HG03066 (cell line): ENCODE data around the gene PRAMEF10.
"Not testable (repeated sequence)": the region's sequence is repeated elsewhere in the genome, so short reads cannot be mapped to it uniquely, and the experiment has no call there.

ENCODE experiments used
- ATAC-seq: cut with Tn5 transposase; IDR thresholded peaks from one replicate; pipeline ENCODE4 v1.9.1; 2021; ENCODE audit warnings: low read depth; ENCODE audit not compliant: unreplicated experiment

The PRAMEF10 gene

GRCh38 chr1:12898170-12898569, at the start of gene PRAMEF10:
Gene PRAMEF10 (minus strand): TSS chr1:12898270. CDS start chr1:12895847, 2,423 bp downstream.
- ATAC-seq: not testable (repeated sequence)

GRCh38 chr1:12947480-12947879, 49.4 kb upstream of the PRAMEF10 start, which contains the start of gene PRAMEF6:
Gene PRAMEF6 (minus strand): TSS chr1:12947580. CDS start chr1:12942518, 5,062 bp downstream.
- ATAC-seq: not testable (repeated sequence)

DNA sequence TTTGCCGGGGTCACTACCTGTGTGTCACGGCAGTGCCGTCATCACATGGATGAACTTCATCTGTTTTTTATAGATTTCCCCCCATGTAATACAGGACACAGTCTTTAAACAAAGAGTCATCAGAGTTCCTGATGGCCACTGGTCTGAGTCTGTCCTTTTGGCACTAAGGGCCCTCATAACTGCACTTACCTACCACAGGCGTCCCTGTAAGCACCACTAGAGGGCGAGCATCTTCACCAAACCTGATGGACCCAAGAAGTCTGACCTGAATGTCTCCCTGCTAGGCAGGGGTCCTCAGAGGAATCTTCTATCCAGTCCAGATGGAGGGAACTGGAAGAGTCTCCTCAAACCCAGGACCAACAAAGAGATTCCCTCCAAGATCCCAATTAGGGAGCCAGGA, 26.3 kb upstream of the PRAMEF10 start:
- ATAC-seq: not testable (repeated sequence)

GRCh38 chr1:12921749-12922148, 23.7 kb upstream of the PRAMEF10 start:
- not testable (repeated sequence) for ATAC-seq

DNA sequence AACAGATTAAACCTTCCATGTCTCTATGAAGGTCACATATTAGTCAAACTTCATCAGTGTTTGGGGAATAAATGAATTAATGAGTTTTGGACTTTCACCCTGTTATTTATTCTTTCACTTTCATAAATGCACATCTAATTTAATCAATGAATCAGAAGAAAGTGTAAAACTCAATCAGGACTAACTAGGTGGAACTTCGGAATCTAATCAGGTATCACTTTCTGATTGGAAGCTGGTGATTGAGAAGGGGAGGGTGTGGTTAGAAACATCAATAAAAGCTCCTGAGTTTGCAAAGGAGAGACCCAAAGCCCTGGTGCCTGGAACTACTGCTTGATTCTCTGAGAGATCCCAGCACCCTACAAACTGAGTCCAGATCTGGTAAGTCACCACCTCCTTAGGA, 18.2 kb upstream of the PRAMEF10 start, which contains the start of gene PRAMEF7:
Gene PRAMEF7 (plus strand): TSS at position 301 of the 400 bp plus-strand sequence. CDS start 1,083 bp downstream, outside the sequence.
- not testable (repeated sequence) for ATAC-seq

- not testable (repeated sequence) for ATAC-seq
These were observed 5.9 kb upstream of the PRAMEF10 start for GRCh38 chr1:12903793-12904572.

- not testable (repeated sequence) for ATAC-seq
These were observed 1.1 kb upstream of the PRAMEF10 start for GRCh38 chr1:12899186-12899585.

DNA sequence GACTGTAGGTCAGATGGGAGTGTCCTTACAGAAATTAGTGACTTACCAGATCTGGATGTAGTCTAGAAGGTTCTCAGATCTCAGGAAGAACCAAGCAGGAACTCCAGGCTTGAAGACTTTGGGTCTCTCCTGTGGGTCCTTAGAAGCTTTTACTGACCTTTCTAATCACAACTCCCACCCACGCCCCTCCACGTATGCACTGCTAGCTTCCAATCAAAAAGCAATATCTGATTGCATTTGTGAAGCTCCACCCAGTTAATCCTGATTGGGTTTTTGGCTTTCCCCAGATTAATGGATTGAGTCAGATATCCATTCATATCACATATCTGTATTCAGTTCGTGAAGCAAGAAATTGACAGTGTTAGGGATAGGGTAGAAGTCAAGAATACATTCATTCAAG, 12.0 kb downstream of the PRAMEF10 start, which contains the start of gene PRAMEF4:
Gene PRAMEF4 (minus strand): TSS at position 101 of the 400 bp plus-strand sequence. CDS start 2,807 bp downstream, outside the sequence.
- not testable (repeated sequence) for ATAC-seq

GRCh38 chr1:12878453-12878852, 19.6 kb downstream of the PRAMEF10 start:
- not testable (repeated sequence) for ATAC-seq

DNA sequence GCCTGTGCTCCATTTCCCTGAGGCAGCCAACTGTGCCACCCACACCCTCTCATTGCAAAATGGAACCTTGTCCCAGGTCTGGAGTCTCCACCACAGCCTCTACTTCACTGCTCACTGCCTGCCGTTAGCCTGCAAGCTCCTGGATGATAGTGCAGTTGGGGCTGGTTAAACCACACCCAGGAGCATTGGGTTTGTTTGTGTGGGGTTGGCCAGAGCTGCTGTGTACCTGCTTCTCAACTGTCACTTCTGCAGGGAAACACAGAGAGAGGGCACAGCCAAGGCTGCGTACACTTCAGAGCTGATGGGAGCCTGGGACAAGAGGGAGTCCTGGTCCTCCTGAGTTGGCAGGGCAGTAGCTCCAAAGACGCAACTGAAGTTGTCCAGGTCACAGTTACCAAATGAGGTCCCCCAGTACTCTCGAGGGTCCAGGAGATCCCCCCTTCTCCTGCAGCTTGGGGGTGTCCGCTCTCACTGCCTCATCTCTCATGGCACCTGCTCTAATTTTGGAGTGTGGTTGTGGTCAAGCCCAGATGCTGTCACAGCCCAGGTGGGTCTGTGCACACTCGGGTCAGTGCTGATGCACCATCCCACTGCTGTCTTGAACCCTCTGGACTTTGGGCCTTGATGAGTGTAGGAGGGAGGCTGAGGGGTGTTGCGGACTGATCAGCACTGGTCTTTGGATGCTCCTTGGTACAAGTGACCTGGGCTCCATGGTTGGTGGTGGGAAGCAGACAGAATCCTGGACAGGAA, 34.8 kb downstream of the PRAMEF10 start:
- ATAC-seq: not testable (repeated sequence)

GRCh38 chr1:12856786-12857185, 41.3 kb downstream of the PRAMEF10 start, which contains the start of gene PRAMEF2:
Gene PRAMEF2 (plus strand): TSS chr1:12857086. CDS start chr1:12859010, 1,924 bp downstream.
- ATAC-seq: not testable (repeated sequence)

- no peak for ATAC-seq
These were observed 46.3 kb downstream of the PRAMEF10 start for GRCh38 chr1:12851779-12852178.

GRCh38 chr1:12848620-12849019, 49.5 kb downstream of the PRAMEF10 start, which contains the start of gene HNRNPCL1:
Gene HNRNPCL1 (minus strand): TSS chr1:12848720. CDS start chr1:12848289, 431 bp downstream.
- ATAC-seq: not testable (repeated sequence)
